Measurements from ENCODE around the gene DMAP1. TPM values are rescaled to one million over a fixed set of nuclear protein-coding genes. Genes with fewer than 3 reads are reported as not detected.

Gene DMAP1
- total and polyA plus RNA-seq, 12 donors = 24.1 to 37.3 (median 28.6) TPM

DNA sequence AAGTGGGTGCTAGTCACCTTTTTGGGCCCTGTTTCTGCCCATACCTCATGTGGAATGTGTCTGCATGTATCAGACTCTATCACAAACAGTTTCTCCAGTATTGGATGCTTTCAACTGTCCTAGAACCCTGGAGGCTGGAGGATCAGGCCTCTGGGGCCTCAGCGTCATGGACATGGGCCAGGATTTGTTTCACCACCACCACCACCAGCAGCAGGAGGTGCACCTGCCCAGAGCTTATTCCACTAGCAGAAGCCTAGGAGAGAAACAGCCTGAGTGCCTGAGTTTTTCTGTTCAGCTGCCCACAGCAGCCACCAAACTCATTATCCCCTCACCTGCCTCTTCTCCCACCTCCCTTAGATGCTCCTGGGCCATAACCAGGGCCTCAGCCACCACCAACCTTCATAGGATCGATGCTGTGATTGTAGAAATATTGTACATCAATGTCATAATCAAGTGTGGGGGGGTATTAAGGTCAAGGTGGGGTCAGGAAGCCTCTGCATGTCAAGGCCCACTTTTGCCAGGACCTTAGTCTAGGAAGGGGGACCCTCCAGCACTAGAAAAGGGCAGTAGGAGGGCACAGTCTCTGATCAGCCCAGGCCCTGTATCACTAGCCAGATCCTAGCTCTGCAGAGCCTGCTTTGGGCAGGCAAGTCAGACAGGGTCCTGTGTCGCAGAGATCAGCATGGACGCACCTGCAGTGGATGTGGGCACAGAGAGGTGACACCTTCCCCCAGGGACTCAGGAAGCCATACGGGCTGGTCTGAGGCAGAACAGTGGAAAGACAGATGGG is 9.3 kb downstream of the DMAP1 start:
- DNase-seq (no peak), ATAC-seq (no peak)
- TF ChIP-seq, protein P1, sequence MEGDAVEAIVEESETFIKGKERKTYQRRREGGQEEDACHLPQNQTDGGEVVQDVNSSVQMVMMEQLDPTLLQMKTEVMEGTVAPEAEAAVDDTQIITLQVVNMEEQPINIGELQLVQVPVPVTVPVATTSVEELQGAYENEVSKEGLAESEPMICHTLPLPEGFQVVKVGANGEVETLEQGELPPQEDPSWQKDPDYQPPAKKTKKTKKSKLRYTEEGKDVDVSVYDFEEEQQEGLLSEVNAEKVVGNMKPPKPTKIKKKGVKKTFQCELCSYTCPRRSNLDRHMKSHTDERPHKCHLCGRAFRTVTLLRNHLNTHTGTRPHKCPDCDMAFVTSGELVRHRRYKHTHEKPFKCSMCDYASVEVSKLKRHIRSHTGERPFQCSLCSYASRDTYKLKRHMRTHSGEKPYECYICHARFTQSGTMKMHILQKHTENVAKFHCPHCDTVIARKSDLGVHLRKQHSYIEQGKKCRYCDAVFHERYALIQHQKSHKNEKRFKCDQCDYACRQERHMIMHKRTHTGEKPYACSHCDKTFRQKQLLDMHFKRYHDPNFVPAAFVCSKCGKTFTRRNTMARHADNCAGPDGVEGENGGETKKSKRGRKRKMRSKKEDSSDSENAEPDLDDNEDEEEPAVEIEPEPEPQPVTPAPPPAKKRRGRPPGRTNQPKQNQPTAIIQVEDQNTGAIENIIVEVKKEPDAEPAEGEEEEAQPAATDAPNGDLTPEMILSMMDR (IDR thresholded peaks at IDR 0.05) = no peak
- H3K27me3 ChIP-seq = no peaks in the 10 kb centered on the region
- WGBS, 2 donors = 85% methylated on average over 5 of the region's 5 CpGs
- H3K4me3 ChIP-seq = no peak overlapping the region
- peaks cover 0 to 7% (median 0%) of the 10 kb centered on the region in 9 donors for H3K4me1 ChIP-seq
- intact Hi-C loops (cut with DNase I) = loop anchor here in 3 of 10 donors (5.0 to 10.0 kb wide), 3 partner anchors 72 to 375 kb away; no protein-coding TSS in a partner anchor
- H3K9me3 ChIP-seq = no peaks in the 10 kb centered on the region
- peaks cover 0 to 50% (median 24%) of the 10 kb centered on the region in 9 donors for H3K36me3 ChIP-seq
- no peak overlapping the region for H3K27ac ChIP-seq

DNA sequence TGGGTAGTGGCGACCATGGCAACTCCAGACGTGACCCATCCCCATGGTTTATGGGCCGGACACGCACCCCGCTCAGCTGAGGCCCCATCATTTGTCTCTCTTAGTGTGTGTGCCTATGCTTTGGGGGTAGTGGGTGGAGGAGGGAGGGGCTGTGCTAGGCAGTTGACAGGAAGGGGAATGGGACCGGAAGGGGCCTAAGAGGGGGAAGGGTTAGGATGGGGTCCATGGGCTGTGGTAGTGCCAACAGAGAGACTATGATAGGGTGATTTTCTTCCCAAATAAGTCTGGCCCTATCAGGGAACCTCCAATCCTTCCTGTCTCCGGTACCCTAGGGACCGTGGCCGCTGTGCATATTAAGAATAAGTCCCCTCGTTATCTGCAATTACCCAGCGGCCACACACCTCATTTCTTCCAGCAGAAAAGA is 9.9 kb downstream of the DMAP1 start:
- Histone ChIP-seq H3K27ac (no peak overlapping the region), H3K27me3 (no peaks in the 10 kb centered on the region), H3K4me1 (peaks cover 0 to 10% (median 0%) of the 10 kb centered on the region in 9 donors), H3K4me3 (no peak overlapping the region), H3K36me3 (peaks cover 0 to 44% (median 24%) of the 10 kb centered on the region in 9 donors), H3K9me3 (no peaks in the 10 kb centered on the region)
- WGBS, 2 donors = 73 to 77% methylated on average over 11 of the region's 11 CpGs
- DNase-seq = no peak
- intact Hi-C loops (cut with DNase I) = loop anchor here in 3 of 10 donors (5.0 to 10.0 kb wide), 3 partner anchors 72 to 374 kb away; no protein-coding TSS in a partner anchor
- TF ChIP-seq, protein P1 (IDR thresholded peaks at IDR 0.05) = no peak
- peak in 1 of 8 donors; percentile 3 for ATAC-seq

DNA sequence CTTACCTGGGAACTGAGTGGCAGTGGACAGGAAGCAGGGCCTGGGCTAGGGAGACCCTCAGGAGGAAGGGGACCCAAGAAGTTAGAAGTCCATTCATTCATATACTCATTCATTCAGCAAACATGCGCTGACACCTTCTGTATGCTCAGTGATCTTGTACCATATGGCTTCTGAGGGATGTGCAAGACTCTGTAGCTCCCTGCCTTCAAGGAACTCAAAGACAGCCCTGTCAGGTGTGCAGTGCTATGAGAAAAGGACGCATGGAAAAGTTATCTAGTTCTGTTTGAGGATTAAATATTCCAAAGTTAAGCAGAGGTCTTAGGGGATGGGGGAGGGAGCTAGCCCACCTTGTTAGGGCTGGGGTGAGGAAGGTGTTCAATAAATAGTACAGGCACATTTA is 12.5 kb downstream of the DMAP1 start:
- H3K9me3 ChIP-seq = no peaks in the 10 kb centered on the region
- 95 to 98% methylated on average over 2 of the region's 2 CpGs for WGBS, 2 donors
- intact Hi-C loops (cut with DNase I) = loop anchor here in 2 of 10 donors (10.0 kb wide), 2 partner anchors 69 to 369 kb away; no protein-coding TSS in a partner anchor
- H3K27ac ChIP-seq = no peak overlapping the region
- no peak for ATAC-seq
- H3K36me3 ChIP-seq = peaks cover 0 to 30% (median 9%) of the 10 kb centered on the region in 9 donors
- H3K4me1 ChIP-seq = peaks cover 0 to 10% (median 0%) of the 10 kb centered on the region in 9 donors
- H3K27me3 ChIP-seq = no peaks in the 10 kb centered on the region
- TF ChIP-seq, protein P1 (IDR thresholded peaks at IDR 0.05) = no peak
- no peak for DNase-seq
- H3K4me3 ChIP-seq = no peak overlapping the region

DNA sequence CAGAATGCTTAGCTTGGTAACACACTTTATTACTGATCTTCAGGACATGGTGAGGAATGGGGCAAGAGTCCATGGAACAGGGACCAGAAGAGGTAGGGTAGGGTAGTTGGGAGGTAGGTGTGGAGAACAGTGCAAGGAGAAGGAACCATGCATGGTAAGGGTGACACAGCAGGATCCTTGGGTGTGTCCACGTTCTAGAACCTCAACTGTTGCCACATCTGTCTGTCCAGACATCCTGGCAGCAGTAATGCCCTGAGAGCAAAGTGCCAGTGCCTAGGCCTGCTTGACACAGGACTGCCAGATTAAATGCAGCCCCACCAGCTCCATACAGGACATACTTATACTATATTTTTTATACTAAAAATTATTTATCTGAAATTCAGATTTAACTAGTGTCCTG is 13.9 kb downstream of the DMAP1 start:
- TF ChIP-seq, protein P1 (IDR thresholded peaks at IDR 0.05) = no peak
- 65 to 67% methylated on average over 1 of the region's 1 CpG for WGBS, 2 donors
- DNase-seq (no peak), ATAC-seq (peak in 1 of 8 donors; percentile 29)
- H3K27me3 ChIP-seq = no peaks in the 10 kb centered on the region
- intact Hi-C loops (cut with DNase I) = loop anchor here in 2 of 10 donors (10.0 kb wide), 2 partner anchors 68 to 368 kb away; no protein-coding TSS in a partner anchor
- H3K4me3 ChIP-seq = no peak overlapping the region
- H3K27ac ChIP-seq = no peak overlapping the region
- no peaks in the 10 kb centered on the region for H3K9me3 ChIP-seq
- H3K36me3 ChIP-seq = peaks cover 0 to 23% (median 0%) of the 10 kb centered on the region in 9 donors
- H3K4me1 ChIP-seq = peaks cover 0 to 10% (median 0%) of the 10 kb centered on the region in 9 donors
